HCT116 (cell line): Measurements from ENCODE around the gene COL23A1. TPM values are rescaled to one million over a fixed set of nuclear protein-coding genes. Genes with fewer than 3 reads are reported as not detected.

Experiments used
- ATAC-seq: fragments of 200-7000 bp; cut with Tn5 transposase; 2 replicates; pipeline ENCODE4 v1.9.1; 2020; ENCODE audit warnings: mild to moderate bottlenecking, moderate library complexity
- BruUV-seq: library from RNA; stranded (reverse); fragments of 400-500 nt; replicated peaks from 2 replicates; lab custom pipeline; 2021; lab: Mats Ljungman, UMichigan
- CTCF ChIA-PET: fragments of 300-600 bp; sonication (Branson Sonifier 250); formaldehyde crosslinking; loops from one replicate; lab custom pipeline; 2021; ENCODE audit warnings: antibody characterized with exemption; lab: Charles Lee
- POLR2A ChIA-PET: fragments of 300-600, 350-600 bp; sonication (Branson Sonifier 250); formaldehyde crosslinking; loops from one replicate; lab custom pipeline; 2021; ENCODE audit warnings: antibody characterized with exemption; lab: Charles Lee
- RAD21 ChIA-PET, 2 experiments: fragments of 300-600 bp; sonication (Branson Sonifier 250); formaldehyde crosslinking; loops; one replicate each; lab custom pipeline; 2023; ENCODE audit warnings: low total read pairs in 2 of 2; ENCODE audit not compliant: uncharacterized antibody in 2 of 2, unreplicated experiment in 2 of 2, low non-redundant PET in 1 of 2; lab: Charles Lee
- DNase-seq: peaks from one replicate; pipeline ENCODE4 v3.0.0-alpha.2; 2010; ENCODE audit warnings: low read depth, low spot score
- H2AFZ ChIP-seq: fragments of 200-600 bp; shearing (Covaris generic), sonication (generic); 2 replicates; pipeline ENCODE4 v1.6.1; 2017; ENCODE audit warnings: low read depth, mixed run types, mixed read lengths, antibody characterized with exemption, low read length; ENCODE audit not compliant: poor library complexity, severe bottlenecking
- H3K27ac ChIP-seq: 2 replicates; pipeline ENCODE4 v1.5.1; 2012; ENCODE audit warnings: low read depth, low read length
- H3K27me3 ChIP-seq: fragments of 200-600 bp; sonication (generic); 2 replicates; pipeline ENCODE4 v1.6.1; 2016; ENCODE audit warnings: mixed run types, low read length, mixed read lengths; ENCODE audit not compliant: insufficient read depth
- H3K36me3 ChIP-seq, 2 experiments: fragments of 200-500 bp in 1 of 2; fragments of 200-600 bp in 1 of 2; sonication (Bioruptor generic) in 1 of 2; sonication (generic) in 1 of 2; 2 replicates each; pipeline versions ENCODE4 v1.5.1 to v1.6.1; 2014 to 2016; ENCODE audit warnings: low read length in 2 of 2, inconsistent platforms in 1 of 2, mixed read lengths in 1 of 2, mixed run types in 1 of 2; ENCODE audit not compliant: insufficient read depth in 2 of 2, control insufficient read depth in 1 of 2
- H3K4me1 ChIP-seq, 2 experiments: fragments of 200-600 bp in 1 of 2; sonication (generic) in 1 of 2; 2 replicates each; pipeline versions ENCODE4 v1.5.1 to v1.6.1; 2012 to 2017; ENCODE audit warnings: low read length in 2 of 2, inconsistent platforms in 1 of 2, mild to moderate bottlenecking in 1 of 2, mixed read lengths in 1 of 2, mixed run types in 1 of 2, moderate library complexity in 1 of 2; ENCODE audit not compliant: insufficient read depth in 2 of 2, control insufficient read depth in 1 of 2
- H3K4me2 ChIP-seq: fragments of 200-600 bp; sonication (generic); 2 replicates; pipeline ENCODE4 v1.6.1; 2017; ENCODE audit warnings: mixed run types, low read length, mixed read lengths
- H3K4me3 ChIP-seq, 2 experiments: fragments of 200-600 bp in 1 of 2; sonication (generic) in 1 of 2; replicated peaks in 1 of 2; 2 replicates each; pipeline ENCODE4 v1.5.1; 2011 to 2016; ENCODE audit warnings: low read length in 2 of 2, control low read depth in 1 of 2, low read depth in 1 of 2, mild to moderate bottlenecking in 1 of 2, mixed read lengths in 1 of 2, mixed run types in 1 of 2
- H3K79me2 ChIP-seq: fragments of 200-600 bp; sonication (generic); 2 replicates; pipeline ENCODE4 v1.6.1; 2017; ENCODE audit warnings: mild to moderate bottlenecking, mixed run types, low read length, moderate library complexity, mixed read lengths; ENCODE audit not compliant: insufficient read depth
- H3K9ac ChIP-seq: fragments of 200-600 bp; sonication (generic); 2 replicates; pipeline ENCODE4 v1.6.1; 2016; ENCODE audit warnings: low read length, mixed read lengths
- H3K9me2 ChIP-seq: fragments of 200-600 bp; sonication (generic), shearing (Covaris generic); 2 replicates; pipeline ENCODE4 v1.6.1; 2017; ENCODE audit warnings: mixed run types, mild to moderate bottlenecking, moderate library complexity; ENCODE audit not compliant: insufficient read depth
- H3K9me3 ChIP-seq, 2 experiments: fragments of 200-500 bp in 1 of 2; fragments of 200-600 bp in 1 of 2; sonication (Bioruptor generic) in 1 of 2; sonication (generic) in 1 of 2; 2 replicates each; pipeline ENCODE4 v1.6.1; 2014 to 2017; ENCODE audit warnings: low read length in 2 of 2, mixed read lengths in 2 of 2, inconsistent platforms in 1 of 2, low read depth in 1 of 2, mild to moderate bottlenecking in 1 of 2, mixed run types in 1 of 2, moderate library complexity in 1 of 2; ENCODE audit not compliant: control insufficient read depth in 1 of 2, insufficient read depth in 1 of 2
- H4K20me1 ChIP-seq: fragments of 200-600 bp; sonication (generic), shearing (Covaris generic); 2 replicates; pipeline ENCODE4 v1.6.1; 2017; ENCODE audit warnings: mixed run types, mild to moderate bottlenecking, moderate library complexity; ENCODE audit not compliant: insufficient read depth
- ATF3 ChIP-seq: IDR thresholded peaks from 2 replicates; pipeline ENCODE4 v1.6.1; 2012
- CEBPB ChIP-seq: IDR thresholded peaks from 2 replicates; pipeline ENCODE4 v1.6.1; 2012; ENCODE audit warnings: low read depth
- ELF1 ChIP-seq: IDR thresholded peaks from 2 replicates; pipeline ENCODE4 v1.6.1; 2012; ENCODE audit warnings: low read depth, borderline replicate concordance
- EZH2phosphoT487 ChIP-seq: fragments of 200-600 bp; IDR thresholded peaks from 2 replicates; pipeline ENCODE4 v1.6.1; 2018; ENCODE audit warnings: antibody characterized with exemption, borderline replicate concordance
- JUND ChIP-seq: IDR thresholded peaks from 2 replicates; pipeline ENCODE4 v1.6.1; 2012
- MAX ChIP-seq: IDR thresholded peaks from 2 replicates; pipeline ENCODE4 v1.6.1; 2012
- POLR2AphosphoS5 ChIP-seq: IDR thresholded peaks from 2 replicates; pipeline ENCODE4 v1.6.1; 2011; ENCODE audit warnings: mild to moderate bottlenecking, low read depth, low read length, moderate library complexity
- RAD21 ChIP-seq: IDR thresholded peaks from 2 replicates; pipeline ENCODE4 v1.6.1; 2012; ENCODE audit warnings: low read depth, mild to moderate bottlenecking
- REST ChIP-seq: IDR thresholded peaks from 2 replicates; pipeline ENCODE4 v1.6.1; 2012; ENCODE audit warnings: low read depth
- SIN3A ChIP-seq: IDR thresholded peaks from 2 replicates; pipeline ENCODE4 v1.6.1; 2012; ENCODE audit warnings: low read depth
- SP1 ChIP-seq: IDR thresholded peaks from 2 replicates; pipeline ENCODE4 v1.6.1; 2012; ENCODE audit warnings: low read depth
- TCF7L2 ChIP-seq: IDR thresholded peaks from 2 replicates; pipeline ENCODE4 v1.7.0; 2011; ENCODE audit warnings: borderline replicate concordance, inconsistent platforms; ENCODE audit not compliant: insufficient read depth, insufficient read length; ENCODE audit errors: extremely low read depth
- YY1 ChIP-seq: IDR thresholded peaks from 2 replicates; pipeline ENCODE4 v1.6.1; 2011; ENCODE audit warnings: low read length, low read depth, moderate library complexity, mild to moderate bottlenecking; ENCODE audit not compliant: insufficient replicate concordance; ENCODE audit errors: extremely low read depth
- ZFX ChIP-seq: fragments of 450-650 bp; IDR thresholded peaks from 2 replicates; pipeline ENCODE4 v1.6.1; 2017
- intact Hi-C: fragments of 100-400 bp; cut with micrococcal nuclease; formaldehyde crosslinking; loops from 2 replicates; pipeline ENCODE4 v1.10.0; 2022
- total RNA-seq: library from RNA; stranded (reverse); gene quantifications from one replicate; pipeline ENCODE4 v1.2.1, GENCODE V29; 2021; ENCODE audit not compliant: unreplicated experiment

Gene COL23A1
- total RNA-seq, 1 experiment from 2014 or later: not detected

GRCh38 chr5:178213003-178213461 lies 377.2 kb downstream of the COL23A1 start:
- ATAC-seq (peak; percentile 15), DNase-seq (no peak)
- H4K20me1 ChIP-seq: peaks cover 30% of the 10 kb centered on the region; the same call in 1 of the 2 replicates
- ChIA-PET CTCF (no interaction called here), POLR2A (interaction anchor here (1.5 kb wide), 1 partner anchor 9 kb away, joined by 6 read pairs; the partner anchor contains the start of gene HNRNPAB), RAD21 (no interaction called here)
- no TSS peak for BruUV-seq
- no peak overlapping the region for H2AFZ ChIP-seq
- H3K27ac ChIP-seq: no peak overlapping the region
- H3K4me1 ChIP-seq: peaks cover 3 to 14% of the 10 kb centered on the region in 2 experiments; a peak in 3 of 4 replicates
- peaks cover 56 to 71% of the 10 kb centered on the region in 2 experiments for H3K36me3 ChIP-seq
- no peak overlapping the region for H3K4me2 ChIP-seq
- no peak overlapping the region for H3K9ac ChIP-seq
- no peak overlapping the region for H3K4me3 ChIP-seq
- TF ChIP-seq POLR2AphosphoS5 (0 out of 2 replicates have a peak, but pooled peaks have one; percentile 11), SIN3A (no peak)
- H3K9me2 ChIP-seq: no peaks in the 10 kb centered on the region
- no peaks in the 10 kb centered on the region for H3K9me3 ChIP-seq
- intact Hi-C loops: no loop called here
- H3K79me2 ChIP-seq: peaks cover 46% of the 10 kb centered on the region
- H3K27me3 ChIP-seq: no peaks in the 10 kb centered on the region

- Histone ChIP-seq H4K20me1 (peaks cover 35% of the 10 kb centered on the region; the same call in 1 of the 2 replicates), H3K27ac (no peak overlapping the region), H3K9me2 (no peaks in the 10 kb centered on the region), H3K4me3 (no peak overlapping the region), H3K4me2 (no peak overlapping the region), H3K4me1 (peaks cover 3 to 20% of the 10 kb centered on the region in 2 experiments; a peak in 3 of 4 replicates), H2AFZ (no peak overlapping the region), H3K79me2 (peaks cover 52% of the 10 kb centered on the region), H3K36me3 (peaks cover 61 to 77% of the 10 kb centered on the region in 2 experiments), H3K27me3 (no peaks in the 10 kb centered on the region), H3K9ac (no peak overlapping the region), H3K9me3 (no peaks in the 10 kb centered on the region)
- ATAC-seq (peak; percentile 7), DNase-seq (no peak)
- RAD21 ChIA-PET: no interaction called here
- CTCF ChIA-PET: no interaction called here
- no TSS peak for BruUV-seq
- POLR2A ChIA-PET: no interaction called here
- intact Hi-C loops: no loop called here
- TF ChIP-seq ATF3 (no peak), RAD21 (no peak), SIN3A (no peak), ZFX (no peak), JUND (no peak), CEBPB (no peak), ELF1 (no peak), MAX (no peak), TCF7L2 (no peak), YY1 (no peak), EZH2phosphoT487 (no peak), SP1 (no peak), REST (no peak)
Observed at GRCh38 chr5:178212241-178213002, 377.8 kb downstream of the COL23A1 start.
